Epithelial cell of esophagus (primary cell): ENCODE data around the gene NUP210.

Experiments
- DNase-seq: peaks from one replicate; pipeline ENCODE4 v3.0.0; 2010; ENCODE audit warnings: low read depth
- H3K4me3 ChIP-seq: 2 replicates; pipeline ENCODE4 v1.5.1; 2011; ENCODE audit warnings: mild to moderate bottlenecking, low read length, control low read depth
- TF ChIP-seq, protein P1 (sequence below): IDR thresholded peaks from 2 replicates; pipeline ENCODE4 v1.5.1; 2011; ENCODE audit warnings: low read depth, mild to moderate bottlenecking, low read length, control low read depth, inconsistent platforms; ENCODE audit not compliant: insufficient read depth; ENCODE audit errors: missing control alignments

Gene NUP210

DNA sequence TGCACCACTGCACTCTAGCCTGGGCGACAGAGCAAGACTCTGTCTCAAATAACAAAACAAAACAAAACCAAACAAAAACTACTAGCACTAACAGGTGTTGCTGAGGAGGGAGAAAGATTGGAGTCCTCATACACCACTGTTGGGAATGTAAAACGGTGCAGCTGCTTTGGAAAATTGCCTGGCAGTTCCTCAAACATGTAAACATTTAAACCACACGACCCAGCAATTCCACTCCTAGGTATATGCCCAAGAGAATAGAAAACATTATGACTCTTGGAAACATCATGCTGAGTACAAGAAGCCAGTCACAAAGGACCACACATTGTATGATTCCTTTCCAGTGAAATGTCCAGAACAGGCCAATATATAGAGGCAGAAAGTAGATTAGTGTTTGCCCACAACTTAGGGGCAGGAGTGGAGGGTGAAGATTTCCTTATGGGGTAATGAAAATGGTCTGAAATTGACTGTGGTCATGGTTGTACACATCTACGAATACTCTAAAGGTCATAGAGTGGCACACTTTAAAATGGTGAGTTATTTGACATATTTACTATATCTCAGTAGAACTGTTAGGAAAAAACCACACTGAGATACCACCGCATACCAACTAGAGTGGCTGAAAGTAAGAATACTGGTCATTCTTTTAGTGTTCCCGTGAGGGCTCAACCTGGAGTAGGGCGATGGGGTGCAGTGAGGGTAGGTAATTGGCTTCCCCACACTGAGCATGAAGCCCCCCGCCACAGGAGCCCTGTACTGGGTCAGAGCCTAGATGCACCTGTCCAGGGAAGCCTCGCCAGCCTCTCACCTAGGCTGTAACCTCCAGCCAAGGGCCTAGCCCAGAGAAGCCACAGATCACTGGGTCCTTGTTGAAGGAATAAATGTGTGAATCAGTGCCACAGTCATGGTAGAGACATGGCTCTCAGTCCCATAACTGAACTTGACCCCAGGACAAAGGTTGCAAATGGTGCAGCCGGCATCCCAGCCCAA, 131.1 kb downstream of the NUP210 start:
- TF ChIP-seq, protein P1, sequence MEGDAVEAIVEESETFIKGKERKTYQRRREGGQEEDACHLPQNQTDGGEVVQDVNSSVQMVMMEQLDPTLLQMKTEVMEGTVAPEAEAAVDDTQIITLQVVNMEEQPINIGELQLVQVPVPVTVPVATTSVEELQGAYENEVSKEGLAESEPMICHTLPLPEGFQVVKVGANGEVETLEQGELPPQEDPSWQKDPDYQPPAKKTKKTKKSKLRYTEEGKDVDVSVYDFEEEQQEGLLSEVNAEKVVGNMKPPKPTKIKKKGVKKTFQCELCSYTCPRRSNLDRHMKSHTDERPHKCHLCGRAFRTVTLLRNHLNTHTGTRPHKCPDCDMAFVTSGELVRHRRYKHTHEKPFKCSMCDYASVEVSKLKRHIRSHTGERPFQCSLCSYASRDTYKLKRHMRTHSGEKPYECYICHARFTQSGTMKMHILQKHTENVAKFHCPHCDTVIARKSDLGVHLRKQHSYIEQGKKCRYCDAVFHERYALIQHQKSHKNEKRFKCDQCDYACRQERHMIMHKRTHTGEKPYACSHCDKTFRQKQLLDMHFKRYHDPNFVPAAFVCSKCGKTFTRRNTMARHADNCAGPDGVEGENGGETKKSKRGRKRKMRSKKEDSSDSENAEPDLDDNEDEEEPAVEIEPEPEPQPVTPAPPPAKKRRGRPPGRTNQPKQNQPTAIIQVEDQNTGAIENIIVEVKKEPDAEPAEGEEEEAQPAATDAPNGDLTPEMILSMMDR = no peak
- DNase-seq = no peak
- no peak overlapping the region for H3K4me3 ChIP-seq

DNA sequence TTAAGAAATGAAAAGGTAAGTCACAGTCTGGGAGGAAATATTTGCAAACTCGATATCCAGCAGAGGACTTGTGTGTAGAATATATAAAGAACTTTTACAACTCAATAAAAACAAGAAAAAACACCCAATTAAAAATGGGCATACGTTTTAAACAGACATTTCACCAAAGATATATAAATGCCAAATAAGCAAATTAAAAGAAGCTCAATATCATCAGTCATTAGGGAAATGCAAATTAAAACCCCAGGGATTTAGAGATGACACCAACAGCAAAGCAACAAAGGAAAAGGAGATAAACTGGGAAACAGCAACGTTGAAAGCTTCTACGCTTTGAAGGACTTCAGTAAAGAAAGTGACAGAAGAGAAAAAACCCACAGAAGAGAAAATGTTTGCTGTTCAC, 132.3 kb downstream of the NUP210 start:
- TF ChIP-seq, protein P1 = no peak
- no peak for DNase-seq
- H3K4me3 ChIP-seq = no peak overlapping the region

DNA sequence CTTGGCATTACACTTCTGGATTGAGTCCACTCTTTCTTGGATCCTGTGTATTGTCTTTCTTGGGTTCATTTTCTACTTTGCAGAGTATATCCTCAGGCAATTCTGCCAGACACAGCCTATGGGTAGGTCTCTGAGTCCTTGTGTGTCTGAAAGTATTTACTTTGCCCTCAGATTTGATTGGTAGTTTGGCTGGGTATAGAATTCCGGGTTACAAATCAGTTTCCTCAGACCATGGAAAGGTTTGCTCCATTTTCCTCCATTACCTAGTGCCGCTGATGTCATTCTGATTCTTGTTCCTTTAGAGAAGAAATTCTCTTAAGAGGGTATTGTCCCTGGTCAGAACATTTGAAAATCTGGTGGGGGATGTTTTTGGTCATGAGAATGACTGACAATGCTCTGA, 133.2 kb downstream of the NUP210 start:
- no peak overlapping the region for H3K4me3 ChIP-seq
- DNase-seq = no peak

DNA sequence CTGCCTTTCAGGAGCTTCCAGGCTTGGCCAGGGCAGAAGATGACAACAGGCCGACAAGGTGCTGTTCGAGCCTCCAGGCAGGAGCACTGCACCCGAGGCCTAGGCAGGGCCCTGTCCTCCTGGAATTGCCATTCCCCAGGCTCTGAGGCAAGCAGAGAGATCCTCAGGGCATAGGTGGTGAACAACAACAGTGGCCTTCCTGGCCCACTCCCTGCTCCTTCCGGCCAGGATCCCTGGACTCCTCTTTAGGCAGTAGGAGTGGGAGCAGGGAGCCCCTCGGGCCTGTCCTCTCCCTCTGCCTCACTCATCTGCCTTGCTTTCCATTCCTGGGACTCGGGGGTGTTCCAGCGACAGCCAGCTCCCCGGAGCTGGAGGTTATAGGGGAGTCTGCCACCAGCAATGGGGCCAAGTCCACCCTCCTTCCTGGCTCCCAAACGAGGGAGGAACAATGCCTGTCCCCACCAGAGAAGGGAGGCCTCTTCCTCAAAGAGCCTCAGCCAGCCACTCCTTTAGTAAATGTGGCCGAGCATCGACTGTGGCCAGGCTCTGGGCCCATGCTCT, 135.0 kb downstream of the NUP210 start:
- TF ChIP-seq, protein P1 = no peak
- no peak overlapping the region for H3K4me3 ChIP-seq
- DNase-seq = no peak

More for the DNA sequence above, 133.2 kb downstream of the NUP210 start:
- TF ChIP-seq, protein P1 = no peak

DNA sequence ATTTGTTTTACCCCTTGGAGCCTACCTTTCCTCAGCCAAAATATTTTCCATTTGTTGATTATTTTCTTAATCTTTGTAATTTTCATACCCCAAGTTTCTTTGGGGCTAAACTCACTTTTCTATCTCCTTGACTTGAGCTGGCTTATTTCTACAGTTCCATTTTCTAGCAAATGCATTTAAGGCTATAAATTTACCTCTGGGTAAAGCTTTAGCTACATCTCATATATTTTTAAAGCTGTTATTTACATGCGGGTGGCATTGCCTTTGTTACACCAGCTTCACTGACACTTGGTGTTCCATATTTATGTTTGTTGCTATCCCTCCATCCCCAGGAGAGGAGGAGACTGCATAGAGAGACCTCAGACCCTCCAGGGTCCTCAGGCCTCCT, 136.3 kb downstream of the NUP210 start:
- TF ChIP-seq, protein P1 = no peak
- no peak for DNase-seq
- H3K4me3 ChIP-seq = no peak overlapping the region

DNA sequence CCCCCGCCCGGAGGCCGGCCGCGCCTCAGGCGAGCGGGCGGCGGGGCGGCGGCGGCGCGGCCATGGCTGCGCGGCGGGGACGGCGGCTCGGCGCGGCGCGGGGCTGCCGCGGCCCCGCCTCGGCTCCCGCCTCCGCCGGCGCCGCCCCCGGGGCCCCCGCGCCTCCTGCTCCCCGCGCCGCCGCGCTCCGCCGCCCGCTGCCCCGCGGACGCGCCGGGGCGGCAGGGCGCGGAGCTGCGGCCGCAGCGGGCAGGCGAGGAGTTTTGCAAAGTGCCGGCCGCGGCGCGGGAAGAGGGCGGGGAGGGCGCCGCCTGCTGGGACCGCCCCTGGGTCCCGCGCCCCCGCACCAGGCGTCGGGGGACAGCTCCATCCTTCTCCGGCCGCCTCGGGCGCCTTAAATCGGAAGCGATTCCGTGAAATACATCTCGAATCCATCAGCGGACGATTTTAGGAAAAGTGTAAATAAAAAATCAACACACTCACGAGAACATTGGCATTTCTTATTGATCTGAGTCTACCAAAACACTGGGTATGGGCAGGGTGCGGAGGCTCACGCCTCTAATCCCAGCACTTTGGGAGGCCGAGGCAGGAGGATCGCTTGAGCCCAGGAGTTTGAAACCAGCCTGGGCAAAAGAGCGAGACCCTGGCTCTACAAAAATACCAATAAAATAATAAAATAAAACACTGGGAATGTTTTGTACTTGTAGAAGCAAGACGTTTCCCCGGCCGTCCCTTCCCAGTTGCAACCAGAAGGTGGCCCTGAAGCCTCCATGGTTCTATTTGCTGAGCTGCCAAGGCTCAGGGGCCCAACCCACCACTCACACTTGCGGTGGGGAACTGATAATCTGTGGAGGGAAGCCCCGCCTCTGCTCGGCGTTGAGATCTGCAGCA, 136.9 kb downstream of the NUP210 start:
- DNase-seq = peak; percentile 15
- H3K4me3 ChIP-seq = no peak overlapping the region
- TF ChIP-seq, protein P1 = no peak
